ENCODE results near the gene AFF3.

Gene AFF3

DNA sequence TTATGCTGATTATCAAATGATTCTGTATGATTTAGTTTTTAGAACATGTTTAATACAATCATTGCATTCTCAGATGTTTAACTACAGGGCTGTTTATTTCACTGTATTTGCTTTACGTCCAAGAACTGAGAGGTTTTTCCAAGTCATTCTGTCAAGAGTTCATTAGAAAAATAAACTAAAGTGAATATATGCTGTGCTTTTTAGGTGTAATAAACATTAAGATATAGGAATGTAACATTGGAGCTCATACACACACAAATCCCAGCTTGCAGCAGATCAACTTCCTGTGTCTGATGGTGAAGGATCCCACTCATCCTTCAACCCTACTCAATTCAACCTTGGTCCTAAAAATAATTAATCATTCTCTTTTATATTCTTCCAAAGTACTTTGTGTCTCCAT is 285.0 kb downstream of the AFF3 start:
- TF ChIP-seq EP300 (IDR thresholded peaks at IDR 0.05; ENCODE audit: borderline replicate concordance), result no peak
- no peak for TF ChIP-seq NFIC (IDR thresholded peaks at IDR 0.05)
- TF ChIP-seq, protein P1, sequence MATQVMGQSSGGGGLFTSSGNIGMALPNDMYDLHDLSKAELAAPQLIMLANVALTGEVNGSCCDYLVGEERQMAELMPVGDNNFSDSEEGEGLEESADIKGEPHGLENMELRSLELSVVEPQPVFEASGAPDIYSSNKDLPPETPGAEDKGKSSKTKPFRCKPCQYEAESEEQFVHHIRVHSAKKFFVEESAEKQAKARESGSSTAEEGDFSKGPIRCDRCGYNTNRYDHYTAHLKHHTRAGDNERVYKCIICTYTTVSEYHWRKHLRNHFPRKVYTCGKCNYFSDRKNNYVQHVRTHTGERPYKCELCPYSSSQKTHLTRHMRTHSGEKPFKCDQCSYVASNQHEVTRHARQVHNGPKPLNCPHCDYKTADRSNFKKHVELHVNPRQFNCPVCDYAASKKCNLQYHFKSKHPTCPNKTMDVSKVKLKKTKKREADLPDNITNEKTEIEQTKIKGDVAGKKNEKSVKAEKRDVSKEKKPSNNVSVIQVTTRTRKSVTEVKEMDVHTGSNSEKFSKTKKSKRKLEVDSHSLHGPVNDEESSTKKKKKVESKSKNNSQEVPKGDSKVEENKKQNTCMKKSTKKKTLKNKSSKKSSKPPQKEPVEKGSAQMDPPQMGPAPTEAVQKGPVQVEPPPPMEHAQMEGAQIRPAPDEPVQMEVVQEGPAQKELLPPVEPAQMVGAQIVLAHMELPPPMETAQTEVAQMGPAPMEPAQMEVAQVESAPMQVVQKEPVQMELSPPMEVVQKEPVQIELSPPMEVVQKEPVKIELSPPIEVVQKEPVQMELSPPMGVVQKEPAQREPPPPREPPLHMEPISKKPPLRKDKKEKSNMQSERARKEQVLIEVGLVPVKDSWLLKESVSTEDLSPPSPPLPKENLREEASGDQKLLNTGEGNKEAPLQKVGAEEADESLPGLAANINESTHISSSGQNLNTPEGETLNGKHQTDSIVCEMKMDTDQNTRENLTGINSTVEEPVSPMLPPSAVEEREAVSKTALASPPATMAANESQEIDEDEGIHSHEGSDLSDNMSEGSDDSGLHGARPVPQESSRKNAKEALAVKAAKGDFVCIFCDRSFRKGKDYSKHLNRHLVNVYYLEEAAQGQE (IDR thresholded peaks at IDR 0.05; ENCODE audit: low read depth), result no peak
- TF ChIP-seq, protein P2, sequence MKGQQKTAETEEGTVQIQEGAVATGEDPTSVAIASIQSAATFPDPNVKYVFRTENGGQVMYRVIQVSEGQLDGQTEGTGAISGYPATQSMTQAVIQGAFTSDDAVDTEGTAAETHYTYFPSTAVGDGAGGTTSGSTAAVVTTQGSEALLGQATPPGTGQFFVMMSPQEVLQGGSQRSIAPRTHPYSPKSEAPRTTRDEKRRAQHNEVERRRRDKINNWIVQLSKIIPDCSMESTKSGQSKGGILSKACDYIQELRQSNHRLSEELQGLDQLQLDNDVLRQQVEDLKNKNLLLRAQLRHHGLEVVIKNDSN (IDR thresholded peaks at IDR 0.05), result no peak
- TF ChIP-seq TAF1 (IDR thresholded peaks at IDR 0.05; ENCODE audit: low read depth), result no peak
- no peak for TF ChIP-seq CEBPB (IDR thresholded peaks at IDR 0.05)
- TF ChIP-seq, protein P3, sequence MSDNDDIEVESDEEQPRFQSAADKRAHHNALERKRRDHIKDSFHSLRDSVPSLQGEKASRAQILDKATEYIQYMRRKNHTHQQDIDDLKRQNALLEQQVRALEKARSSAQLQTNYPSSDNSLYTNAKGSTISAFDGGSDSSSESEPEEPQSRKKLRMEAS (IDR thresholded peaks at IDR 0.05), result no peak
- no peak for TF ChIP-seq EGR1 (IDR thresholded peaks at IDR 0.05)
- no peak for TF ChIP-seq TCF12 (IDR thresholded peaks at IDR 0.05; ENCODE audit: low read depth)
- TF ChIP-seq TEAD4 (IDR thresholded peaks at IDR 0.05), result no peak
- no peak for TF ChIP-seq YY1 (IDR thresholded peaks at IDR 0.05; ENCODE audit: low read depth)
- TF ChIP-seq CREB1 (IDR thresholded peaks at IDR 0.05; ENCODE audit: low read depth), result no peak
- TF ChIP-seq FOXM1 (IDR thresholded peaks at IDR 0.05; ENCODE audit: borderline replicate concordance, low read depth), result no peak
- TF ChIP-seq RAD21 (IDR thresholded peaks at IDR 0.05; ENCODE audit: low read depth), result no peak
- TF ChIP-seq ZBTB7A (IDR thresholded peaks at IDR 0.05; ENCODE audit: low read depth), result no peak

DNA sequence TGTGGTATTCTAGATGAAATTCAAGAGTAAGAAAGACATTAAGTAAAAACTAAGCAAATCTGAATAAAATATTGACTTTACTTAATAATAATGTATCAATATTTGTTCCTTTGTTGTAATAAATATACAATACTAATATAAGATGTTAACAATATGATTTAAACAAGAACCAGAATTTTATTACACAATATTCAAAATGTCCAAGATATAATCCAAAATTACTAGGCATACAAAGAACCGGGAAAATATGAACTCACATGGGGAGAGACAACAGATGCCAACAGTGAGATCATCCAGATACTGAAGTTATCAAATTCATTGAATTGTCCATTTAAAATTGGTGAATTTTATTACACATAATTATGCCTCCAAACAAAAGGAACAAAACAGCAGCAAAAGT is 286.3 kb downstream of the AFF3 start:
- TF ChIP-seq ZBTB7A (IDR thresholded peaks at IDR 0.05; ENCODE audit: low read depth) (no peak), FOXM1 (IDR thresholded peaks at IDR 0.05; ENCODE audit: borderline replicate concordance, low read depth) (no peak), EGR1 (IDR thresholded peaks at IDR 0.05) (no peak), TEAD4 (IDR thresholded peaks at IDR 0.05) (no peak), YY1 (IDR thresholded peaks at IDR 0.05; ENCODE audit: low read depth) (no peak)
- TF ChIP-seq, protein P1 (IDR thresholded peaks at IDR 0.05; ENCODE audit: low read depth), result no peak

DNA sequence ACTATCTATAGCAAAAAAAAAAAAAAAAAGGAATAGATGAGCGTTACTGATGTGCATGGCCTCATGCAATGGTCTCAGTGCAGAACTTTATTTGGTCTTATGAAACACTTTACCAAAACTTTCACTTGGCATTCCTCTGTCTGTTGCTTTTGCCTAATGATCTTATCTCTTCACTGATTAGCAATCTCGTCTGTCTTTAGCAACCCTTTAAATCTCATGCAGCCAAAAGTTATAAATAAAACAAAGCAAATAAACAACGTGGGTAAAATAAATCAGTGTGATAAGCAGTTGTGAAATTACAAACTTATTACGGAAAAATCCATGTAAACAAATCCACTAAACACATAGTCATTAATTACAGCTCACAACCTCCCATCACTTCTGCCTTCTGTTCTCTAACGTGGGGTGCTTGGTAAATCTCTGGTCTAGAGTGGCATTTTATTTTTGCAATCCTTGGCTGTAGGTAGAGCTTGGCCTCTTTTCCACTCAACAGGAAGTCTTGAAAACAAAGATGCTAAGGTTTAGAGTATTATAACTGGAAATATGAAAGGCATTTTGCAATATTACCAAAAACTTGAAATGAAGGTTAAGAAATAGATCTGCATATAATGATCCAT is 288.0 kb downstream of the AFF3 start:
- TF ChIP-seq, protein P3 (IDR thresholded peaks at IDR 0.05), result no peak
- TF ChIP-seq EP300 (IDR thresholded peaks at IDR 0.05; ENCODE audit: borderline replicate concordance) (no peak), YY1 (IDR thresholded peaks at IDR 0.05; ENCODE audit: low read depth) (no peak), TEAD4 (IDR thresholded peaks at IDR 0.05) (no peak), CEBPB (IDR thresholded peaks at IDR 0.05) (no peak), EGR1 (IDR thresholded peaks at IDR 0.05) (no peak), RAD21 (IDR thresholded peaks at IDR 0.05; ENCODE audit: low read depth) (no peak), TCF12 (IDR thresholded peaks at IDR 0.05; ENCODE audit: low read depth) (no peak), ZBTB7A (IDR thresholded peaks at IDR 0.05; ENCODE audit: low read depth) (no peak), NFIC (IDR thresholded peaks at IDR 0.05) (no peak), TAF1 (IDR thresholded peaks at IDR 0.05; ENCODE audit: low read depth) (no peak), FOXM1 (IDR thresholded peaks at IDR 0.05; ENCODE audit: borderline replicate concordance, low read depth) (no peak), CREB1 (IDR thresholded peaks at IDR 0.05; ENCODE audit: low read depth) (no peak)
- TF ChIP-seq, protein P2 (IDR thresholded peaks at IDR 0.05), result no peak
- TF ChIP-seq, protein P1 (IDR thresholded peaks at IDR 0.05; ENCODE audit: low read depth), result no peak

DNA sequence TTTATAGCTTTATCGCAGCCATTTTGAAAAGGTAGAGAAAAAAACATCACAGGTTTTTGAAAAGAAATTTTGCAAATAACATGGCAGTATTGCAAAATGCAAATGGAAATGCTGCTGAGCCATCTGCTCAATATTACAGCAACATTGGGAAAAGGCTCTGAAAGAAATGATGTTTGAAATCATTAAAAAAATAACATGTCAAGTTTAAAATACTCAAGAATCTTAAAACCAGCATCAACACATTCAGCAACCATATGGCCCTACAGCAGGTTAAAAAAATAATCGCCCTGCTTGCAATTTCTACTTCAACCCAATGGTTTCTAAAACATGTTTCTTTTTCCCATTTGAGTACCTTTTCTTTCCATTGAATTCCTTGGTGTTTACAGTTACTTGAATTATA is 289.4 kb downstream of the AFF3 start:
- TF ChIP-seq, protein P3 (IDR thresholded peaks at IDR 0.05), result no peak
- TF ChIP-seq TEAD4 (IDR thresholded peaks at IDR 0.05) (no peak), FOXM1 (IDR thresholded peaks at IDR 0.05; ENCODE audit: borderline replicate concordance, low read depth) (no peak), CEBPB (IDR thresholded peaks at IDR 0.05) (no peak)

Data from Ishikawa (cell line).